GM18951 (cell line): ENCODE data around the gene MCM7.
"Not testable (repeated sequence)": the region's sequence is repeated elsewhere in the genome, so short reads cannot be mapped to it uniquely, and the experiment has no call there.

Experiments
- POLR2A ChIP-seq: IDR thresholded peaks from 4 replicates; pipeline ENCODE4 v1.6.1; 2011; ENCODE audit warnings: mild to moderate bottlenecking; ENCODE audit not compliant: insufficient read length, insufficient read depth; ENCODE audit errors: extremely low read depth
- in situ Hi-C: fragments of 300-500 bp; cut with MboI; formaldehyde crosslinking; loops from one replicate; pipeline ENCODE4 v1.12.0; 2022; ENCODE audit warnings: low sequenced_read_pairs, mixed read lengths, inconsistent platforms; ENCODE audit not compliant: unreplicated experiment

The MCM7 gene

GRCh38 chr7:100101016-100101862 lies at the start of gene MCM7, which contains the start of gene AP4M1:
MCM7 (minus strand) TSS chr7:100101397; CDS start chr7:100101294, 103 bp downstream.
AP4M1 (plus strand) TSS chr7:100101643; CDS start chr7:100101715, 72 bp downstream.
- in situ Hi-C loops = no loop called here
- TF ChIP-seq POLR2A = peak; percentile 73

- in situ Hi-C loops = loop anchor here (10.0 kb wide), 1 partner anchor 66 kb away; the partner anchor contains the start of gene PVRIG
- peak; percentile 86 for TF ChIP-seq POLR2A
Observed at GRCh38 chr7:100148559-100149328, 47.5 kb upstream of the MCM7 start, which contains the start of gene LAMTOR4. LAMTOR4 (plus strand) TSS chr7:100148918; CDS start chr7:100148973, 55 bp downstream.

- TF ChIP-seq POLR2A = no peak
- in situ Hi-C loops = loop anchor here (10.0 kb wide), 1 partner anchor 67 kb away; the partner anchor contains the start of gene PVRIG
Observed at GRCh38 chr7:100148225-100148558, 47.0 kb upstream of the MCM7 start.

- no peak for TF ChIP-seq POLR2A
- in situ Hi-C loops = loop anchor here (10.0 kb wide), 1 partner anchor 68 kb away; the partner anchor contains the start of gene PVRIG
Observed at GRCh38 chr7:100147278-100147677, 46.1 kb upstream of the MCM7 start.

GRCh38 chr7:100146350-100146749 lies 45.2 kb upstream of the MCM7 start:
- in situ Hi-C loops = loop anchor here (10.0 kb wide), 1 partner anchor 68 kb away; the partner anchor contains the start of gene PVRIG

- TF ChIP-seq POLR2A = no peak
- in situ Hi-C loops = loop anchor here (10.0 kb wide), 1 partner anchor 72 kb away; the partner anchor contains the start of gene PVRIG
Observed at GRCh38 chr7:100142461-100142860, 41.3 kb upstream of the MCM7 start.

- in situ Hi-C loops = loop anchor here (10.0 kb wide), 1 partner anchor 73 kb away; the partner anchor contains the start of gene PVRIG
Observed at GRCh38 chr7:100141555-100141949, 40.4 kb upstream of the MCM7 start.

GRCh38 chr7:100137851-100138760 lies 36.9 kb upstream of the MCM7 start:
- in situ Hi-C loops = no loop called here
- no peak for TF ChIP-seq POLR2A

More at GRCh38 chr7:100141555-100141949, 40.4 kb upstream of the MCM7 start:
- TF ChIP-seq POLR2A = no peak

GRCh38 chr7:100132697-100133151 lies 31.5 kb upstream of the MCM7 start:
- in situ Hi-C loops = no loop called here
- no peak for TF ChIP-seq POLR2A

GRCh38 chr7:100132126-100132525 lies 30.9 kb upstream of the MCM7 start:
- in situ Hi-C loops = no loop called here
- no peak for TF ChIP-seq POLR2A

GRCh38 chr7:100130608-100131453 lies 29.6 kb upstream of the MCM7 start:
- in situ Hi-C loops = no loop called here
- TF ChIP-seq POLR2A = no peak

- in situ Hi-C loops = not testable (repeated sequence)
Observed at GRCh38 chr7:100130220-100130607, 29.0 kb upstream of the MCM7 start.
